ENCODE data around the gene KL.
A peak's percentile ranks its signal among the peaks of the same experiment; 100 is the strongest.

The KL gene

DNA sequence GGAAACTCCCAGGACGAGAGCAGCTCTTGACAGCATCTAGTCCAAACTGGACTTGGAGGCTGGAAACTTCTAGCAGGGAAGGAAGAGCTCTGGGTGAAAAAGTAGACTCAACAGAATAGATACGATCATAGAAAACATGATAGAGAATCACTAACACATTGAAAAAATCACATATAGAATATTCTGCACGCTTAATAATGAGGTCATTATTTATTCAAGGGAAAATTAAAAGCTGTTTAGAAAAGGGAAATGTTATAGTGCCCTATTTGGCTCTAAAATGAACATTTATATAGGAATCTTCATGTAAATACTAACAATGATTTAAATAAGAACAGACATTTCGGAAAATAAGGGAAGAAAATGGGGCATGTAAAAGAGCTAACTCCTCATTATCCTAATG lies 15.1 kb downstream of the KL start:
- no peak for DNase-seq
- in situ Hi-C loops (cut with HindIII; ENCODE audit: low pct_ligation_motif_present, low pct_unique_long_range_greater_than_20kb, low sequenced_read_pairs): no loop called here

- in situ Hi-C loops (cut with HindIII; ENCODE audit: low pct_ligation_motif_present, low pct_unique_long_range_greater_than_20kb, low sequenced_read_pairs): no loop called here
- no peak for DNase-seq
These were observed 15.9 kb downstream of the KL start for GRCh38 chr13:33032037-33032625.

DNA sequence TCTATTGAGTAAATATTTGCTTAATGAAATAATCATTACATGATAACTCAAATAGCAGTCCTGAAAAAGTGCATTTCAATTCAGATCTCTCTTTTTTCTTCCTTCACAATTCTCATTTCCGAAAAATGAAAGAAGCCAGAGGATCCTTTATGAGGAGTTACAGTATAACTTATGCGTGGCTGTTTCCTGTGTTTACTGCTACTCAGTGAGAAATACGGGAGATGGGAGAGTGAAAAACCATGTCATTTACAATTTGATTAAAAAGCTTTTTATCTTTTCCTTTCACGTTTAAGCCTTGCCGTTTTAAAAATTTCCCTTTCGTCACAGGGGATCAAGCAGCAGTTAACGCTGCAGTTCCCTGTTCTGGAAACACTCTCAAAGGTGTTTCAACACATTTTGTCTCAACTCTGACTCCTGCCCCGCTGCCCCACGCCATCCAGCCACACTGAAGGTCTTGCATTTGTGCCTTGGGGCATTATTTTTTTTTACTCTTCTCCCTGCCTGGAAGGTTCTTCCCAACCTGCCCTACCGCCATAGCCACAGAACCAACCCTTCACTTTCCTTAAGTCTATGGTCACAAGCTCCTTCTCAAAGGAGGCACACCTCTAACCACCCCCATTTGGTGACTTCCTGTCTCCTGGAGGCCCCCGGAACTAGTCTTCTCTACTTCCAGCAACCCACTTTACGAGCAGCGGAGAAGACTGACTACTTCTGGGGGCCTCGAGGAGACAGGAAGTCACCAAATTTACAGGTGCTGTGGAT lies 17.0 kb downstream of the KL start:
- in situ Hi-C loops (cut with HindIII; ENCODE audit: low pct_ligation_motif_present, low pct_unique_long_range_greater_than_20kb, low sequenced_read_pairs): no loop called here
- no peak for DNase-seq

DNA sequence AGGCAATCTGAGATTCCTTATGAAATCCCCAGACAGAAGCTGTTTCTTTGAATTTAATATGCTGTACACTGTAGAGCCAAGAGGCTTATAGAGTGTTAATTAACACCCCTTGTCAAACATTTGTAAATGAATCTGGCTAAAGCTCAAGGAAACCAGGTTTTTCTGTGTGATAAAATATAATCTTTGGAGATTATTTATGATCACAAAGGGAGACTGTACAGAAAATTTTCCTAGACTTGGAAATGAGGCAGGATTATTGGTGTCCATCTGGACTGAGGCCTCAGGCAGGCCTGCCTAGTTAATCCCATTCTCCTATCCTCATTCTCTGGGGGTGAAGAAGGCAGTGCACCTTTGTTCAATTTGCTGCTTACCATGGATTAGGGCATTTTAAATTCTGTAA lies 17.8 kb downstream of the KL start:
- DNase-seq: no peak
- in situ Hi-C loops (cut with HindIII; ENCODE audit: low pct_ligation_motif_present, low pct_unique_long_range_greater_than_20kb, low sequenced_read_pairs): no loop called here

DNA sequence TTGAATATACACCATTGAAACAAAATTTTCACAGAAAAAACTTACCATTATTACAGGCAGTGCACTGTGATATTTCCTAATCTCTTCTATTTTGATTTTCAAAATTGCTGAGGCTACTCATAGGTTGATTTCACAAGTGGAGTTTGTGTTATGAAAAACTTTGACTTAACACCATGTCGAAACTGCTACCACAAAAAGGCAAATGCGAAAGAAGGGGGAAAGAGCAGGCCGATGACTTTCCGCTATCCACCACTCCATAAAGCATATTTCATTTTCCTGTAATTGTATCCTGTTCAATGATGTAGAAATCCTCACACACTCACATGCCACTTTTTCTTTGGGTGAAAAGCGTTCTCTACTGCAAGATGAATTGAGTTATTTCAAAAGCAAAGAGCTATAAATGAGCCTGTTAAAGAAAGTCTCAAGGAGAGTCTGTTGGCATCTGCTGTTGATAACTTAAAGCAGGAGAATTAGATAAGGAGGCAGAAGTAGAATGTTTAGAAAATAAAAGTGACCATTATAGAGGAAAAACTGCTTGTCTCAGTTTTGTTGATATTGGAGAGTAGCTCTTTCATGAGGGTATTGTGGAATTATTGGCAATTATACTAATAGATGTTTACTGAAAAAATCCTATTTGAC lies 18.8 kb downstream of the KL start:
- in situ Hi-C loops (cut with HindIII; ENCODE audit: low pct_ligation_motif_present, low pct_unique_long_range_greater_than_20kb, low sequenced_read_pairs): no loop called here
- no peak for DNase-seq

GRCh38 chr13:33037673-33038072 lies 21.4 kb downstream of the KL start:
- DNase-seq: no peak
- in situ Hi-C loops (cut with HindIII; ENCODE audit: low pct_ligation_motif_present, low pct_unique_long_range_greater_than_20kb, low sequenced_read_pairs): no loop called here

DNA sequence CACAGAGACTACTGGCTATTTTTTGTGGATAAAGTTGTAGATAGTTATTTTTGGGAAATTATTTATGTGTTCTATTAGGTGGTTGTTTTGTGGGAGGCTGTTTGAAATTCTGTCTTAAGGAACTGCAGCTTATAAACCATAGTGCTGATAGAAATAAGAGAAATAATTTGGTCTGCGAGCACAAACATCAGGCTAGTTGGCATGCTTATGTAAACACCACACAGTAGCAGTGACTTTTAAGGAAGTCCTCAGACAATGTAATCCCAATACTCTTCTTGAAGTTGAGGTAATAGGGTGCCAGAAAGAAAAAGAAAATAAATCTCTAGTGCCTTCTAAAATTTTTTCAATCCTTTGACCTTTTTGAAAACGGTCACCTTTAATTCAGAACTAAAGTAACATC lies 23.9 kb downstream of the KL start:
- in situ Hi-C loops (cut with HindIII; ENCODE audit: low pct_ligation_motif_present, low pct_unique_long_range_greater_than_20kb, low sequenced_read_pairs): no loop called here
- no peak for DNase-seq

DNA sequence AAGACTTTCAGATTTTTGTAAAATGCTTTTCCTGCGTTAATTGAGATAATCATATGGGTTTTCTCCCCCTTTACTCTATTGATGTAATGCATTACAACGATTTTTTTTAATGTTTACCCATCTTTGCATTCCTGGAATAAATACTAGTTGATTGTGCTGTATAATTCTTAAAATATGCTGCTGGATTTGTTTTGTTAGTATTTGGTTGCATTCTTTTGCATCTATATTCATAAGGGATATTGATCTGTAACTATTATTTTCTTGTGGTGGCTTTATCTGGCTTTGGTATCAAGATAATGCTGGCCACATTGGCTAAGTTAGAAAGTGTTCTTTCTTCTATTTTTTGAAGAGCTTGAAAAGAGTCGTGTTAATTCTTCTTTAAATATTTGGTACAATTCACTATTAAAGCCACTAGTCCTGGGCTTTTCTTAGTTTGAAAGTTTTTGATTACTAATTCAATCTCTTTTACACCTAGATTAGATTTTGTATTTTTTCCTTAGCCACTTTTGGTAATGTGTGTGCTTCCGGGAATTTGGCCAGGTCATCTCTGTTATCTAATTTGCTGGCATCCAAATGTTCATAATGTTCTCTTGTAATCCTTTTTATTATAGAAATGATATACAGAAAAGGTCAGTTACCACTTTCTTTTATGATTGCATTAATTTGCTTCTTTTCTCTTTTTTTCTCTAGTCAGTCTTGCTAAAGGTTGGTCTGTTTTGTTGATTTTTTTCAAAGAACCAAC lies 29.8 kb downstream of the KL start:
- in situ Hi-C loops (cut with HindIII; ENCODE audit: low pct_ligation_motif_present, low pct_unique_long_range_greater_than_20kb, low sequenced_read_pairs): no loop called here
- DNase-seq: no peak

GRCh38 chr13:33050161-33050560 lies 33.9 kb downstream of the KL start:
- in situ Hi-C loops (cut with HindIII; ENCODE audit: low pct_ligation_motif_present, low pct_unique_long_range_greater_than_20kb, low sequenced_read_pairs): no loop called here

GRCh38 chr13:33051632-33052031 lies 35.4 kb downstream of the KL start:
- in situ Hi-C loops (cut with HindIII; ENCODE audit: low pct_ligation_motif_present, low pct_unique_long_range_greater_than_20kb, low sequenced_read_pairs): no loop called here
- no peak for DNase-seq

More at GRCh38 chr13:33050161-33050560, 33.9 kb downstream of the KL start:
- no peak for DNase-seq

- DNase-seq: no peak
- in situ Hi-C loops (cut with HindIII; ENCODE audit: low pct_ligation_motif_present, low pct_unique_long_range_greater_than_20kb, low sequenced_read_pairs): no loop called here
These were observed 36.5 kb downstream of the KL start for GRCh38 chr13:33052506-33053280.

DNA sequence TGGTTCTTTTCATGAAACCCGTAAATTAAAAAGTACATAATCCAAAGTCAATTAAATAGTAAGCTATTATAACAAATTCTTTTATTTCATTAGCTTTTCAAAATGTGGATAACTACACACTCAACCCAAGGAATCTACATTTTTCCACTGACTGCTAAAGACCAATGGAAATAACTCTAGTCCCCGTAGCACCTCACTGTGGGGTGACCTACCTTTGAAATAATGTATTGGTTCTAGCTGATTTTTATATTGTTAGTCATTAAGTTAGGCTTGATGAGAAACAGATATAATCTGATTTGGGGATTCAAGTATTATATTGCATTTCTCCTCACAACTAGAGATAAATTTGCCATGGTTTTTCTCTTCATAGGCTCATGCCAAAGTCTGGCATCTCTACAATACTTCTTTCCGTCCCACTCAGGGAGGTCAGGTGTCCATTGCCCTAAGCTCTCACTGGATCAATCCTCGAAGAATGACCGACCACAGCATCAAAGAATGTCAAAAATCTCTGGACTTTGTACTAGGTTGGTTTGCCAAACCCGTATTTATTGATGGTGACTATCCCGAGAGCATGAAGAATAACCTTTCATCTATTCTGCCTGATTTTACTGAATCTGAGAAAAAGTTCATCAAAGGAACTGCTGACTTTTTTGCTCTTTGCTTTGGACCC lies 37.3 kb downstream of the KL start:
- DNase-seq: peak; percentile 51
- in situ Hi-C loops (cut with HindIII; ENCODE audit: low pct_ligation_motif_present, low pct_unique_long_range_greater_than_20kb, low sequenced_read_pairs): no loop called here

- DNase-seq: peak; percentile 22
- in situ Hi-C loops (cut with HindIII; ENCODE audit: low pct_ligation_motif_present, low pct_unique_long_range_greater_than_20kb, low sequenced_read_pairs): no loop called here
These were observed 41.0 kb downstream of the KL start for GRCh38 chr13:33057019-33057780.

DNA sequence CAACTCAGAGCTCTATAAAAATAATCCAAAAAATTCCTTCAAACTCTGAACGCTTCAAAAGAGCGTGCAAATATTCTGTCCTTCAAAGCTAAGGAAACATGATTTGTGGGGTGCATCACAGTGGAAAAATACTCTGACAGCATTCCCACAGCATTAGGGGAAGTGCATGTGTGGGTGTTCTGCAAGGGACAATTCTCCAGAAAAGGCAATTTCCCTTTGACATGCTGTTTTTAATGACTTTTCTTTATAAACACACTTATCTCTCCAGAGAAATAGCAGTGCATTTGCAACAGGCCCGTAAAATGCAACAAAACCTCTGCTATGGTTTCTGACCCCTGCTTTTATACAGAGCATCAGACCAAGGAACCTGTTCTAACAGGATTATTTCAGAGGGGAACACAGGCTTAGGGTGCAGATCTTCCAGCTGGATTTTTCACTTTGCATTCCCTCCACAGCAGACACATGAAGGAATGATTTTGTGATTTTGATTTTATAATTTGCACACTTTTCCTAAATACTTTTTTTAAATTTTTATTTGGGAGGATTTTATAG lies 42.6 kb downstream of the KL start:
- DNase-seq: no peak
- in situ Hi-C loops (cut with HindIII; ENCODE audit: low pct_ligation_motif_present, low pct_unique_long_range_greater_than_20kb, low sequenced_read_pairs): no loop called here

DNA sequence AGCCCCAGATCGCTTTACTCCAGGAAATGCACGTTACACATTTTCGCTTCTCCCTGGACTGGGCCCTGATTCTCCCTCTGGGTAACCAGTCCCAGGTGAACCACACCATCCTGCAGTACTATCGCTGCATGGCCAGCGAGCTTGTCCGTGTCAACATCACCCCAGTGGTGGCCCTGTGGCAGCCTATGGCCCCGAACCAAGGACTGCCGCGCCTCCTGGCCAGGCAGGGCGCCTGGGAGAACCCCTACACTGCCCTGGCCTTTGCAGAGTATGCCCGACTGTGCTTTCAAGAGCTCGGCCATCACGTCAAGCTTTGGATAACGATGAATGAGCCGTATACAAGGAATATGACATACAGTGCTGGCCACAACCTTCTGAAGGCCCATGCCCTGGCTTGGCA lies 44.6 kb downstream of the KL start:
- in situ Hi-C loops (cut with HindIII; ENCODE audit: low pct_ligation_motif_present, low pct_unique_long_range_greater_than_20kb, low sequenced_read_pairs): no loop called here
- DNase-seq: no peak

GRCh38 chr13:33066329-33066728 lies 50.1 kb downstream of the KL start:
- no peak for DNase-seq
- in situ Hi-C loops (cut with HindIII; ENCODE audit: low pct_ligation_motif_present, low pct_unique_long_range_greater_than_20kb, low sequenced_read_pairs): no loop called here

DNA sequence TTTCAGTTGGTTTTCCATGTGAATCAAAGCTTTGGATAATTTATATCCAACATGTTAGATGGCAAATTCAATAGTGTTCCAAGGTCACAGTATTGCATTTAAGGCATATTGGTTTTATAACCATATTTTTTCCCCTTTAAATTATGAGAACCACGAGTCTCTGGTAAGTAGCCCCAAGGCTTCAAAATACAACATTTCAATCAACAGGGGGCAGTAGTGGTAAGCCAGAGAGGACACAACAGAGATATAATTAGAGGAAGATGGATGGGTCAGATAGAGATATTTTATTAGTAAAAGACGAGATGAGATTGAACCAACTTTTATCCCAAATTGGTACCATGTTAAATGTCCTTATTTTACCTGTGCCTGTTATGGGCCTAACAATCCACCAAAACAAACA lies 53.1 kb downstream of the KL start:
- in situ Hi-C loops (cut with HindIII; ENCODE audit: low pct_ligation_motif_present, low pct_unique_long_range_greater_than_20kb, low sequenced_read_pairs): no loop called here
- DNase-seq: peak; percentile 31

All from ACHN (cell line).